Keratinocyte (primary cell): ENCODE results near the gene PADI6.

ENCODE experiments used
- CTCF ChIP-seq, 3 experiments: IDR thresholded peaks in 1 of 3; conservative IDR thresholded peaks in 1 of 3; optimal IDR thresholded peaks in 1 of 3; 2 replicates in 2 of 3; 3 replicates in 1 of 3; pipeline versions ENCODE3 to v1.5.1; 2011; ENCODE audit warnings: low read length in 3 of 3, mild to moderate bottlenecking in 3 of 3, moderate library complexity in 2 of 3, control low read depth in 1 of 3, inconsistent platforms in 1 of 3; ENCODE audit not compliant: insufficient read depth in 2 of 3; ENCODE audit errors: extremely low read depth in 1 of 3
- EZH2 ChIP-seq: IDR thresholded peaks from one replicate; pipeline ENCODE4 v1.6.1; 2012; ENCODE audit warnings: inconsistent platforms, mild to moderate bottlenecking, low read length, moderate library complexity

GRCh38 chr1:17347769-17348592 is 24.0 kb upstream of the PADI6 start:
- TF ChIP-seq CTCF (optimal IDR thresholded peaks at IDR 0.05 in 1 of 3, IDR thresholded peaks at IDR 0.05 in 1 of 3, conservative IDR thresholded peaks at IDR 0.05 in 1 of 3; ENCODE audit: extremely low read depth in 1 of 3, insufficient read depth in 2 of 3, low read length in 3 of 3), result no peak
- no peak for TF ChIP-seq EZH2
